ENCODE data around the gene GRIP1.

The GRIP1 gene

GRCh38 chr12:66644151-66644550 lies 34.7 kb downstream of the GRIP1 start:
- TF ChIP-seq, protein P1, sequence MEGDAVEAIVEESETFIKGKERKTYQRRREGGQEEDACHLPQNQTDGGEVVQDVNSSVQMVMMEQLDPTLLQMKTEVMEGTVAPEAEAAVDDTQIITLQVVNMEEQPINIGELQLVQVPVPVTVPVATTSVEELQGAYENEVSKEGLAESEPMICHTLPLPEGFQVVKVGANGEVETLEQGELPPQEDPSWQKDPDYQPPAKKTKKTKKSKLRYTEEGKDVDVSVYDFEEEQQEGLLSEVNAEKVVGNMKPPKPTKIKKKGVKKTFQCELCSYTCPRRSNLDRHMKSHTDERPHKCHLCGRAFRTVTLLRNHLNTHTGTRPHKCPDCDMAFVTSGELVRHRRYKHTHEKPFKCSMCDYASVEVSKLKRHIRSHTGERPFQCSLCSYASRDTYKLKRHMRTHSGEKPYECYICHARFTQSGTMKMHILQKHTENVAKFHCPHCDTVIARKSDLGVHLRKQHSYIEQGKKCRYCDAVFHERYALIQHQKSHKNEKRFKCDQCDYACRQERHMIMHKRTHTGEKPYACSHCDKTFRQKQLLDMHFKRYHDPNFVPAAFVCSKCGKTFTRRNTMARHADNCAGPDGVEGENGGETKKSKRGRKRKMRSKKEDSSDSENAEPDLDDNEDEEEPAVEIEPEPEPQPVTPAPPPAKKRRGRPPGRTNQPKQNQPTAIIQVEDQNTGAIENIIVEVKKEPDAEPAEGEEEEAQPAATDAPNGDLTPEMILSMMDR (IDR thresholded peaks at IDR 0.05; ENCODE audit: low read depth, low read length) = no peak
- no peak overlapping the region for H3K4me3 ChIP-seq (ENCODE audit: low read depth, low read length)

DNA sequence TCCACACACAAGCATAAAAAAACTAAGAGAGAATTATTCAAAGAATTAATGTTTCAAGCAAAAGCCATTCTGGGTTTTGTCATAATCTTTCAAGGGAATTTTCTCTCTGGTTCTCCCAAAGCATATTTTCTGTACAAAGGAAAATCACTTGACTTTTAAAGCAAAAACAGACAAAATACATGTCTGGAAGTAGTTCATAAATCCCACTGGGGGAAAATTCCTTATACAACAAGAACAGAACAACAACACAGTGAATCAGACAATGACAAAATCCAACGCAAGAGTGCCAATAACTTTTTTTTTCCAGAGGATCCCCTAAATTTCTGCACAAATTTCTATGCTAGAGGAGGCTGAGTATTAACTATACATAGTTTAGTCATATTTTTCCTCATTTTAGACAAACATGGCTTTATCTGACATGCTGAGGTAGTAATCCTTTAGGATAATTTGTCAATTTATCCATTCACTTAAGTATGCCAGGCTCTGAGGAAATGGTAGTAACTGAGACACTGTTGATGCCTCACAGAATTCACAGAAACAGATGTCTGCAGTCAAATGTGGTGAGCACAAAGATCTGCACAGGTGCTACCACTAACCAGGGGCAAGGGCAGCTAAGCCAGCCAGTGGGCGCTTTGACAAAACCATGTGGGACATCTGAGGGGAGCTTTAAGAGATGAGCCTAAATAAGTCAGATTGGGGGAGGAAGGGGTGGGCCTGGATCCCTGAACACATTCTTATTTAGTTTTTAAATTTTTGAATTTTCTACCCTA lies 38.0 kb downstream of the GRIP1 start:
- H3K4me3 ChIP-seq (ENCODE audit: low read depth, low read length) = no peak overlapping the region
- TF ChIP-seq, protein P1 (IDR thresholded peaks at IDR 0.05; ENCODE audit: low read depth, low read length) = no peak

DNA sequence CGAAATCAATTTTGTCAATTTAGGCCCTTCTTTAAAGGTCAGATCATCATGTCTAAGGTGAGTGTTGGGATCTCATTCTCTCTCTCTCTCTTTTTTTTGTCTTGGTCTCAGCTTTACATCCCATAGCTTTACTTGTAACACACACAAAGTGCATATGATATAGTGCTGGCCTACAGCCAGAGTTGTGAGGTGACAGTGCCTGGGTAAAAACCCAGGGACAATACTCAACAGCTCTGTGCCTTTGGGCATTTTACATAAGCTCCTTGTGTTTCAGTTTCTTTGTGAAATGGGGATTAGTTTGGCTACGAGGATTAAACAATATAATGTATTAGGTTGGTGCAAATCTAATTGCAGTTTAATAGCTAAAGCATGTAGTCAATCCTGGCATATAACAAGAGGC lies 40.2 kb downstream of the GRIP1 start:
- TF ChIP-seq, protein P1 (IDR thresholded peaks at IDR 0.05; ENCODE audit: low read depth, low read length) = no peak
- no peak overlapping the region for H3K4me3 ChIP-seq (ENCODE audit: low read depth, low read length)

DNA sequence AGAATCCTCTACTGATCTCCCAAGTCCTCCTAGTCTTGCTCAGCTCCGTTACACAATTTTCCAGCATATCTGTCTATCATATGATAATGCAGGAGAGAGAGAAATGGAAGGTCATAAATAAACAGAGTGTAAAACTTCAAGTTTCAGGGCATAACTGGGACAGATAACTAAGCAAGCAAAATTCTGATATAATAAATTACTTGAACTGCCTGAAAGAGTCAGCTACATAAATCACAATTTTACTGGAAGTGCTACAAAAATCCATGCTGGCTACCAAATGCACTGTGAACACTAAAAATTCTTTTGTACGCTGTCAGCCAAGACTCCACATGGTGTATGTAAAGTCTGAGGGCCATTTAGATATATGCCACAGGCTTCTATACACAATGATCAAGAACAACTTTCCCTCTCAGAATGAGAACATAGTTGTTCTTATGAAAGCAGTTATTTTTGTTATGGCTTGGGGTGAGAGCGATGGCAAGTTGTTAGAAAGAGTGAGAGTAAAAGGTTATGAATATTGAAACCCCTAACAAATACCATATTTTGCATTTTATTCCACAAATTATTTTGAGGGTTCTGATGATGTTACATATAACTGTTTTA lies 41.1 kb downstream of the GRIP1 start:
- no peak overlapping the region for H3K4me3 ChIP-seq (ENCODE audit: low read depth, low read length)
- TF ChIP-seq, protein P1 (IDR thresholded peaks at IDR 0.05; ENCODE audit: low read depth, low read length) = no peak

GRCh38 chr12:66636771-66637170 lies 42.1 kb downstream of the GRIP1 start:
- TF ChIP-seq, protein P1 (IDR thresholded peaks at IDR 0.05; ENCODE audit: low read depth, low read length) = no peak
- H3K4me3 ChIP-seq (ENCODE audit: low read depth, low read length) = no peak overlapping the region

- H3K4me3 ChIP-seq (ENCODE audit: low read depth, low read length) = no peak overlapping the region
- TF ChIP-seq, protein P1 (IDR thresholded peaks at IDR 0.05; ENCODE audit: low read depth, low read length) = no peak
Observed at GRCh38 chr12:66633676-66634075, 45.2 kb downstream of the GRIP1 start.

GRCh38 chr12:66629138-66629870 lies 49.6 kb downstream of the GRIP1 start:
- TF ChIP-seq, protein P1 (IDR thresholded peaks at IDR 0.05; ENCODE audit: low read depth, low read length) = no peak
- H3K4me3 ChIP-seq (ENCODE audit: low read depth, low read length) = no peak overlapping the region
